ENCODE data around the gene ALOX5. TPM values are rescaled to one million over a fixed set of nuclear protein-coding genes. Genes with fewer than 3 reads are reported as not detected.
A peak's percentile ranks its signal among the peaks of the same experiment; 100 is the strongest.
"Not testable (repeated sequence)": the region's sequence is repeated elsewhere in the genome, so short reads cannot be mapped to it uniquely, and the experiment has no call there.

Gene ALOX5
- 100 to 1,000 TPM; 113 to 686 (median 280) TPM for total RNA-seq

DNA sequence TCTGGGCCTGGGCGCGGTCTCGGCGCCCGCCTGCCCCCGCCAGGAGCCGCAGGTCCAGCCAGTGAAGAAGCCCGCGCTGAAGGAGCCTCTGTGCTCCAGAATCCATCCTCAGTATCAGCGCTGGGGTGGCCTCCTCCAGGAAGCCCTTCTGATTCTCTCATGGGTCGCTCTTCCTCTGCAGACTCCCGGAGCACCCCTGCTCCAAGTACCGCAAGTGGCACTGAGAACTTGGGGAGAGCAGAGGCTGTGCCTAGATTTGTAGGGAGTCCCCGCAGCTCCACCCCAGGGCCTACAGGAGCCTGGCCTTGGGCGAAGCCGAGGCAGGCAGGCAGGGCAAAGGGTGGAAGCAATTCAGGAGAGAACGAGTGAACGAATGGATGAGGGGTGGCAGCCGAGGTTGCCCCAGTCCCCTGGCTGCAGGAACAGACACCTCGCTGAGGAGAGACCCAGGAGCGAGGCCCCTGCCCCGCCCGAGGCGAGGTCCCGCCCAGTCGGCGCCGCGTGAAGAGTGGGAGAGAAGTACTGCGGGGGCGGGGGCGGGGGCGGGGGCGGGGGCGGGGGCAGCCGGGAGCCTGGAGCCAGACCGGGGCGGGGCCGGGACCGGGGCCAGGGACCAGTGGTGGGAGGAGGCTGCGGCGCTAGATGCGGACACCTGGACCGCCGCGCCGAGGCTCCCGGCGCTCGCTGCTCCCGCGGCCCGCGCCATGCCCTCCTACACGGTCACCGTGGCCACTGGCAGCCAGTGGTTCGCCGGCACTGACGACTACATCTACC lies at the start of gene ALOX5:
ALOX5 (plus strand) TSS at position 641 of the 774 bp plus-strand sequence; CDS start at position 705, 64 bp downstream.
- TF ChIP-seq, protein P1, sequence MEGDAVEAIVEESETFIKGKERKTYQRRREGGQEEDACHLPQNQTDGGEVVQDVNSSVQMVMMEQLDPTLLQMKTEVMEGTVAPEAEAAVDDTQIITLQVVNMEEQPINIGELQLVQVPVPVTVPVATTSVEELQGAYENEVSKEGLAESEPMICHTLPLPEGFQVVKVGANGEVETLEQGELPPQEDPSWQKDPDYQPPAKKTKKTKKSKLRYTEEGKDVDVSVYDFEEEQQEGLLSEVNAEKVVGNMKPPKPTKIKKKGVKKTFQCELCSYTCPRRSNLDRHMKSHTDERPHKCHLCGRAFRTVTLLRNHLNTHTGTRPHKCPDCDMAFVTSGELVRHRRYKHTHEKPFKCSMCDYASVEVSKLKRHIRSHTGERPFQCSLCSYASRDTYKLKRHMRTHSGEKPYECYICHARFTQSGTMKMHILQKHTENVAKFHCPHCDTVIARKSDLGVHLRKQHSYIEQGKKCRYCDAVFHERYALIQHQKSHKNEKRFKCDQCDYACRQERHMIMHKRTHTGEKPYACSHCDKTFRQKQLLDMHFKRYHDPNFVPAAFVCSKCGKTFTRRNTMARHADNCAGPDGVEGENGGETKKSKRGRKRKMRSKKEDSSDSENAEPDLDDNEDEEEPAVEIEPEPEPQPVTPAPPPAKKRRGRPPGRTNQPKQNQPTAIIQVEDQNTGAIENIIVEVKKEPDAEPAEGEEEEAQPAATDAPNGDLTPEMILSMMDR (IDR thresholded peaks at IDR 0.05), result no peak
- peak in 2 of 4 donors; percentile 23 to 84 for TF ChIP-seq POLR2A (IDR thresholded peaks at IDR 0.05)
- H3K27ac ChIP-seq, result peak within 1 kb of the TSS; percentile 70 to 90 (median 81)

DNA sequence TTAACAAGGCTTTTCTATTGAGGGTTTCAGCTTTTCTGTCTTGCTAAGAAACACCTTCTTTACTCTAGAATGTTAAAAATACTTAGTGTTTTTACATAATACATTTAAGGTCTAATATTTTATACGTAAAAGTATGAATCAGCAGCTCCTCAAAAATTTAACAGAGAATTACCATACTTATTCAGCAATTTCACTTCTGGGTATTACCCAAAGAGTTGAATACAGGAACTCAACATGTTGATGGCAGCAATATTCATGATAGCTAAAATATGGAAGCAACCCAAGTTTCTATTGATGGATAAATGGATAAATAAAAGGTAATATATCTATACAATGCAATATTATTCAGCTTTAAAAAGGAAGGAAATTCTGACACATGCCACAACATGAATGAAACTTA lies 48.9 kb upstream of the ALOX5 start:
- WGBS, 2 donors, result 68 to 81% methylated on average over 1 of the region's 1 CpG

More for the DNA sequence above, at the start of gene ALOX5:
- H3K27me3 ChIP-seq, result peaks cover 0 to 7% (median 3%) of the 10 kb centered on the region in 4 donors
- H3K9me3 ChIP-seq, result no peaks in the 10 kb centered on the region
- peak within 1 kb of the TSS; percentile 10 to 62 (median 52) for H3K4me3 ChIP-seq
- no peaks in the 10 kb centered on the region for H3K36me3 ChIP-seq
- ATAC-seq (ENCODE audit: low FRiP score in 2 of 2), result peak; percentile 80 to 86
- DNase-seq, result peak; percentile 87 to 97
- 0 to 1% methylated on average over 13 to 23 of the region's 59 CpGs for WGBS, 2 donors
- H3K4me1 ChIP-seq, result peaks cover 12 to 22% (median 18%) of the 10 kb centered on the region in 4 donors

DNA sequence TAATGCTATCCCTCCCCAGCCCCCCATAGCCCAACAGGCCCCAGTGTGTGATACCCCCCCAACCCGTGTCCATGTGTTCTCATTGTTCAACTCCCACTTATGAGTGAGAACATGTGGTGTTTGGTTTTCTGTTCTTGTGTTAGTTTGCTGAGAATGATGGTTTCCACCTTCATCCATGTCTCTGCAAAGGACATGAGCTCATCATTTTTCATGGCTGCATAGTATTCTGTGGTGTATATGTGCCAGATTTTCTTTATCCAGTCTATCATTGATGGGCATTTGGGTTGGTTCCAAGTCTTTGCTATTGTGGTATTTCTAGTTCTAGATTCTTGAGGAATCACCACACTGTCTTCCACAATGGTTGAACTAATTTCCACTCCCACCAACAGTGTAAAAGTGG lies 47.2 kb upstream of the ALOX5 start:
- H3K9me3 ChIP-seq, result not testable (repeated sequence)
- 79 to 100% methylated on average over 1 of the region's 1 CpG for WGBS, 2 donors

More for the DNA sequence above, 48.9 kb upstream of the ALOX5 start:
- Histone ChIP-seq H3K27ac (no peak overlapping the region), H3K9me3 (no peaks in the 10 kb centered on the region), H3K4me1 (no peaks in the 10 kb centered on the region), H3K4me3 (no peak overlapping the region), H3K27me3 (no peaks in the 10 kb centered on the region), H3K36me3 (no peaks in the 10 kb centered on the region)
- TF ChIP-seq POLR2AphosphoS5 (IDR thresholded peaks at IDR 0.05) (no peak), POLR2A (IDR thresholded peaks at IDR 0.05) (no peak), EP300 (IDR thresholded peaks at IDR 0.05) (no peak)
- TF ChIP-seq, protein P1 (IDR thresholded peaks at IDR 0.05), result no peak
- no peak for ATAC-seq (ENCODE audit: low FRiP score in 2 of 2)
- no peak for DNase-seq

DNA sequence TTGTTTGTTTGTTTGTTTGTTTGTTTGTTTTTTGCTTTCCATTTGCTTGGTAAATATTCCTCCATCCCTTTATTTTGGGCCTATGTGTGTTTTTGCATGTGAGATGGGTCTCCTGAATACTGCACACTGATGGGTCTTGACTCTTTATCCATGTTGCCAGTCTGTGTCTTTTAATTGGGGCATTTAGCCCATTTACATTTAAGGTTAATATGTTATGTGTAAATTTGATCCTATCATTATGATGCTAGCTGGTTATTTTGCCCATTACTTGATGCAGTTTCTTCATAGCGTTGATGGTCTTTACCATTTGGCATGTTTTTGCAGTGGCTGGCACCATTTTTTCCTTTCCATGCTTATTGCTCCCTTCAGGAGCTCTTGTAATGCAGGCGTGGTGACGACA lies 42.2 kb upstream of the ALOX5 start:
- 91 to 94% methylated on average over 3 of the region's 3 CpGs for WGBS, 2 donors
- not testable (repeated sequence) for DNase-seq

More for the DNA sequence above, 47.2 kb upstream of the ALOX5 start:
- ATAC-seq (ENCODE audit: low FRiP score in 2 of 2); H3K27ac ChIP-seq; H3K36me3 ChIP-seq; H3K4me1 ChIP-seq; DNase-seq; H3K27me3 ChIP-seq; H3K4me3 ChIP-seq: not testable (repeated sequence)

DNA sequence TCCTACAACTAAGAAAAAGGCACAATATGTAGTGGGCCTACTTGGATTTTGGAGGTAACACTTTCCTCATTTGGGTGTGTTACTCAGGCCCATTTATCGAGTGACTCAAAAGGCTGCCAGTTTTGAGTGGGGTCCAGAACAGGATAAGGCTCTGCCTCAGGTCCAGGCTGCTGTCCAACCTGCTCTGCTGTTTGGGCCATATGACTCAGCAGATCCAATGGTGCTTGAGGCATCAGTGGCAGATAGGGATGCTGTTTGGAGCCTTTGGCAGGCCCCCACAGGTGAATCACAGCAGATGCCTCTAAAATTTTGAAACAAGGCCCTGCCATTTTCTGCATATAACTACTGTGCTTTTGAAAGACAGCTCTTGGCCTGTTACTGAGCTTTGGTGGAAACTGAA lies 34.1 kb upstream of the ALOX5 start:
- no peaks in the 10 kb centered on the region for H3K4me1 ChIP-seq
- no peak for ATAC-seq (ENCODE audit: low FRiP score in 2 of 2)
- H3K9me3 ChIP-seq, result peaks cover 0 to 5% (median 0%) of the 10 kb centered on the region in 4 donors
- H3K36me3 ChIP-seq, result no peaks in the 10 kb centered on the region
- no peak for DNase-seq
- no peaks in the 10 kb centered on the region for H3K27me3 ChIP-seq
- 94 to 100% methylated on average over 1 of the region's 1 CpG for WGBS, 2 donors
- H3K4me3 ChIP-seq, result no peak overlapping the region
- no peak overlapping the region for H3K27ac ChIP-seq
- TF ChIP-seq, protein P1 (IDR thresholded peaks at IDR 0.05), result no peak
- TF ChIP-seq POLR2AphosphoS5 (IDR thresholded peaks at IDR 0.05), result no peak
- no peak for TF ChIP-seq POLR2A (IDR thresholded peaks at IDR 0.05)
- no peak for TF ChIP-seq EP300 (IDR thresholded peaks at IDR 0.05)

More for the DNA sequence above, 42.2 kb upstream of the ALOX5 start:
- not testable (repeated sequence) for H3K27me3 ChIP-seq; H3K36me3 ChIP-seq; ATAC-seq (ENCODE audit: low FRiP score in 2 of 2); H3K27ac ChIP-seq; H3K4me1 ChIP-seq; H3K4me3 ChIP-seq; H3K9me3 ChIP-seq

DNA sequence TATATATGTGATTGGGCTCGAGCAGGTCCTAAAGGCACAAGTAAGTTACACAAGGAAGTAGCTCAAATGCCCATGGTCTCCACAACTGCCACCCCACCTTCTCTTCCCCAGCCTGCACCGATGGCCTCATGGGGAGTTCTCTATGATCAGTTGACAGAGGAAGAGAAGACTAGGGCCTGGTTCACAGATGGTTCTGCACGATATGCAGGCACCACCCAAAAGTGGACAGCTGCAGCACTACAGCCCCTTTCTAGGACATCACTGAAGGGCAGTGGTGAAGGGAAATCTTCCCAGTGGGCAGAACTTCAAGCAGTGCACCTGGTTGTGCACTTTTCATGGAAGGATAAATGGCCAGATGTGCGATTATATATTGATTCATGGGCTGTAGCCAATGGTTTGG lies 33.6 kb upstream of the ALOX5 start:
- ATAC-seq (ENCODE audit: low FRiP score in 2 of 2); H3K27me3 ChIP-seq; H3K4me1 ChIP-seq; H3K4me3 ChIP-seq; H3K27ac ChIP-seq; H3K9me3 ChIP-seq; DNase-seq; H3K36me3 ChIP-seq: not testable (repeated sequence)
- WGBS, 2 donors, result 66 to 75% methylated on average over 3 to 4 of the region's 4 CpGs

DNA sequence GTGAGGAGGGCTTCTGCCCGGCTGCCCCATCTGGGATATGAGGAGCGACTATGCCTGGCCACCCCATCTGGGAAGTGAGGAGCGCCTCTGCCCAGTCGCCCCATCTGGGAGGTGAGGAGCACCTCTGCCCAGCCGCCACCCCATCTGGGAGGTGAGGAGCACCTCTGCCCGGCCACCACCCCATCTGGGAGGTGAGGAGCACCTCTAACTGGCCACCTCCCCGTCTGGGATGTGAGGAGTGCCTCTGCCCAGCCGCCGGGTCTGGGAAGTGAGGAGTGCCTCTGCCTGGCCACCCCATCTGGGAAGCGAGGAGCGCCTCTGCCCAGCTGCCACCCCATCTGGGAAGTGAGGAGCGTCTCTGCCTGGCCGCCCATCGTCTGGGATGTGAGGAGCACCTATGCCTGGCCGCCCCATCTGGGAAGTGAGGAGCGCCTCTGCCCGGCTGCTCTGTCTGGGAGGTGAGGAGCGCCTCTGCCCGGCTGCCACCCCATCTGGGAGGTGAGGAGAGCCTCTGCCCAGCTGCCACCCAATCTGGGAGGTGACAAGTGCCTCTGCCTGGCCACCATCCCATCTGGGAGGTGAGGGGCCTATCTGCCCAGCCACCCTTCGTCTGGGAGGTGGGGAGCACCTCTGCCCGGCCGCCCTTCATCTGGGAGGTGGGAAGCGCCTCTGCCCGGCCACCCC lies 27.2 kb upstream of the ALOX5 start:
- WGBS, 2 donors, result 79 to 92% methylated on average over 5 to 19 of the region's 24 CpGs

DNA sequence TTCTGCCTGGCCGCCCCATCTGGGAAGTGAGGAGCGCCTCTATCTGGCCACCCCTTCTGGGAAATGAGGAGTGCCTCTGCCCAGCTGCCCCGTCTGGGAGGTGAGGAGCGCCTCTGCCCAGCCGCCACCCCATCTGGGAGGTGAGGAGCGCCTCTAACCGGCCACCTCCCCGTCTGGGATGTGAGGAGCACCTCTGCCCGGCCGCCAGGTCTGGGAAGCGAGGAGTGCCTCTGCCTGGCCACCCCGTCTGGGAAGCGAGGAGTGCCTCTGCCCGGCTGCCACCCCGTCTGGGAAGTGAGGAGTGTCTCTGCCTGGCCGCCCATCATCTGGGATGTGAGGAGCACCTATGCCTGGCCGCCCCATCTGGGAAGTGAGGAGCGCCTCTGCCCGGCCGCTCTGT lies 26.6 kb upstream of the ALOX5 start:
- H3K4me1 ChIP-seq; H3K27ac ChIP-seq; H3K27me3 ChIP-seq; H3K4me3 ChIP-seq; H3K36me3 ChIP-seq; ATAC-seq (ENCODE audit: low FRiP score in 2 of 2): not testable (repeated sequence)
- peaks cover 0 to 22% (median 5%) of the 10 kb centered on the region in 4 donors for H3K9me3 ChIP-seq
- DNase-seq, result peak in 1 of 2 donors; percentile 73
- WGBS, 2 donors, result 81% methylated on average over 12 of the region's 20 CpGs; no CpG with 5 or more reads in 1 of the 2 donors

More for the DNA sequence above, 27.2 kb upstream of the ALOX5 start:
- not testable (repeated sequence) for H3K4me3 ChIP-seq; H3K4me1 ChIP-seq; H3K36me3 ChIP-seq; H3K27me3 ChIP-seq; ATAC-seq (ENCODE audit: low FRiP score in 2 of 2); H3K27ac ChIP-seq
- DNase-seq, result peak in 1 of 2 donors; percentile 59
- H3K9me3 ChIP-seq, result peaks cover 0 to 22% (median 5%) of the 10 kb centered on the region in 4 donors

DNA sequence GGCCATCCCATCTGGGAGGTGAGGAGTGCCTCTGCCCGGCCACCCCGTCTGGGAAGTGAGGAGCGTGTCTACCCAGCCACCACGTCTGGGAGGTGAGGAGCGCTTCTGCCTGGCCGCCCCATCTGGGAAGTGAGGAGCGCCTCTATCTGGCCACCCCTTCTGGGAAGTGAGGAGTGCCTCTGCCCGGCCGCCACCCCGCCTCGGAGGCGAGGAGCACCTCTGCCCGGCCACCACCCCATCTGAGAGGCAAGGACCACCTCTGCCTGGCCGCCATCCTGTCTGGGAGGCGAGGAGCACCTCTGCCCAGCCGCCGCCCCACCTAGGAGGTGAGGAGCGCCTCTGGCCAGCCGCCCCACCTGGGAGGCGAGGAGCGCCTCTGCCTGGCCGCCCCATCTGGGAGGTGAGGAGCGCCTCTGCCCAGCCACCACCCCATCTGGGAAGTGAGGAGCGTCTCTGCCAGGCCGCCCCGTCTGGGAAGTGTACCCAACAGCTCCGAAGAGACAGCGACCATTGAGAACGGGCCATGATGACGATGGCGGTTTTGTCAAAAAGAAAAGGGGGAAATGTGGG lies 25.7 kb upstream of the ALOX5 start:
- peak in 1 of 2 donors; percentile 67 for DNase-seq
- not testable (repeated sequence) for ATAC-seq (ENCODE audit: low FRiP score in 2 of 2); H3K4me1 ChIP-seq; H3K27ac ChIP-seq; H3K4me3 ChIP-seq; H3K36me3 ChIP-seq; H3K27me3 ChIP-seq
- peaks cover 0 to 22% (median 5%) of the 10 kb centered on the region in 4 donors for H3K9me3 ChIP-seq
- WGBS, 2 donors, result 92 to 94% methylated on average over 26 of the region's 31 CpGs

Measured in upper lobe of left lung (tissue), 6 donors.